HG03520 (cell line): ENCODE data around the gene ZNF292.
"Not testable (repeated sequence)": the region's sequence is repeated elsewhere in the genome, so short reads cannot be mapped to it uniquely, and the experiment has no call there.

Experiments used
- ATAC-seq: cut with Tn5 transposase; IDR thresholded peaks from one replicate; pipeline ENCODE4 v1.9.1; 2021; ENCODE audit warnings: mild to moderate bottlenecking, moderate library complexity; ENCODE audit not compliant: unreplicated experiment

The ZNF292 gene

GRCh38 chr6:87264481-87264880, 109.1 kb downstream of the ZNF292 start:
- no peak for ATAC-seq

GRCh38 chr6:87274660-87275274, 119.4 kb downstream of the ZNF292 start:
- no peak for ATAC-seq

- ATAC-seq, result no peak
Measured at GRCh38 chr6:87276624-87277023, 121.3 kb downstream of the ZNF292 start.

DNA sequence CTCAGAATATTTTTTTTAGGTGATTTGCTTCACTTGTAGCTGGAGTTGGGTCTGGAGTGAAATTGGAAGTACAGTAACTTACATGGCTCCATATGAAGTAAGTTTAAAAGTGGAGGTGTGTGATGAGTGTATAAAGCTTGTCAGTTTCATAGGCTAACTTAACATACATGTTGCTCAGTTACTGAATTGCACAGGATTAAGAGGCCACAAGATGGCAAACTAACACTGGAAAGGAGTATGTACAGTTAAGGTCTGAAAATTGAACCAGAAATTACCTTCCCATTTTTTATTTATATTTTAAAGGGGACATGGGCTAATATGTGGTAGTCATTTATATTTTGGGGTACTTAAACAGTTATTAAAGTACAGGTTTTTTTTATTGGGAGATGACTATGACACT, 121.8 kb downstream of the ZNF292 start:
- ATAC-seq, result no peak

GRCh38 chr6:87279196-87279595, 123.8 kb downstream of the ZNF292 start:
- ATAC-seq, result no peak

DNA sequence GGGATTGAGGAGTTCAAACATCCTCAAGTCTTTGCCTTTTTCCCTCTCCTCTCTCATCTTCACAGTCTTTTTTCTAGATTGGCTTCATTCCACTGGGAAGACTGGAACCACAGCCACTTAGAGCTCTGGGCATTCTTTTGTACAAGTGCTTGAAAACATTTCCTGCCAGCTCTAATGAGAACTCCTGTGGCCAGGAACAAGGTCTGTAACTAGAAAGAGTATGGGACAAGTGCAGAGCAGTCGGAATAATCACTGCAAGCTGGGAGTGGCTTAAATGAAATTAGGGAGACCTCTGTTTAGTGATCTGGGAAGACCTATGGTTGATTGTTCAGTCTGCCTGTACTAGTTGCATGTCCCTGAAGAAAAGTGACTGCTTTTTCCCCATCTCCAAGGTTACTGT, 126.1 kb downstream of the ZNF292 start:
- no peak for ATAC-seq

DNA sequence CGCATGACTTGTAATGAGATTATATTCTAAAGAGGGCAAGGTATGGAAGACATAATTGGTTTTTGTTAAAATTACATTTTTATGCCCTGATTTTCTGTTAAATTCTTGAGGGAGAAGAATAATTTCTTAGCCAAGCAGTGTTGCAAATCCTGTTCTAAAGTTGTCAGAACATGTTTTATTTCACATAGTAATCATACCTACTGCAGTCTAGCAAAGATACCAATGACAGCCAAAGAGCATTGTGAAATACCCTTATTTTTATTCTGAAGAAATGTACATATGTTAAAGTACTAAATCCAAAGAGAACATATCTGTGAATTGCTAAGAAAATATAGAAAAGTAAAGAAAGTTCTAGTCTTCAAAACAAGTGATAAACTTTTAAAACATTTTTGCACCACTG, 127.4 kb downstream of the ZNF292 start:
- ATAC-seq, result no peak

- ATAC-seq, result no peak
Measured at GRCh38 chr6:87283461-87283860, 128.1 kb downstream of the ZNF292 start.

GRCh38 chr6:87287251-87287650, 131.9 kb downstream of the ZNF292 start:
- no peak for ATAC-seq

GRCh38 chr6:87289571-87289970, 134.2 kb downstream of the ZNF292 start:
- ATAC-seq, result no peak

DNA sequence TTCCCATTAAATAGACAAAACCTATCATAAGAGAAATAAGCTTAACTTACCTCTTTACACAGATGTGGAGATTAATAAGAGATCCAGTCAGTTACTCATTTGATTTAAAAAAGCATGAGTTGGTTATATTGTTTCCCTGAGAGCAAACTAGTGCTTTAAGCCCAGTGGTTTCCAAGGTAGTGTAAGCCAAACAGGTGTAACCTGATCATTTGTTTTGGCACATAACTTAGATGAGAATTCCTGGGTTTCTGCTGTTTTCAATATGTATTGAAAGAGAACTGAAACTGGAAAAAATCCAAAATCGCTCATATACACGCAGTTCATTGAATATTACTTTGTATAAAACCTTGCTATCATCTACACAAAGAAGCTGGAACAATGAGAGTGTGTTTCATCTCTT, 136.5 kb downstream of the ZNF292 start:
- ATAC-seq, result no peak

DNA sequence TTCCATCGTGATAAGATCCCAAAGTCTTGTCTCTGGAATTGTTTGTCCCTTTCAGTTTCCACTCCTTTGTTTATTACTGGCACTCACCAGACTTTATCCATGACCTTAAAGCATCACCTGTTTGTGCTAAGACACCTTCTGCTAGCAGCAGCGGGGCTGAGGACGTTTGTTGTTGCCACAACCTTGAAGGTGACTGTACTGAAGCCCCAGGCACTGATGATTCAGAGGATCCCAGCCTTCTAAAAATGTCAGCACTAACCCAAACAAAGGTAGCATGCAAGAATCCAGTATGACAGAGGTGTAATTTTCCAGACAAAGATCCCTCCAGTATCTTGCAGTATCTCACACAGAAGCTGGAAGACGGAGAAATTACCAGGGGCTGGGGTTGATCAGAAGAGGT, 138.2 kb downstream of the ZNF292 start:
- ATAC-seq, result no peak

GRCh38 chr6:87297119-87297518, 141.8 kb downstream of the ZNF292 start:
- no peak for ATAC-seq

DNA sequence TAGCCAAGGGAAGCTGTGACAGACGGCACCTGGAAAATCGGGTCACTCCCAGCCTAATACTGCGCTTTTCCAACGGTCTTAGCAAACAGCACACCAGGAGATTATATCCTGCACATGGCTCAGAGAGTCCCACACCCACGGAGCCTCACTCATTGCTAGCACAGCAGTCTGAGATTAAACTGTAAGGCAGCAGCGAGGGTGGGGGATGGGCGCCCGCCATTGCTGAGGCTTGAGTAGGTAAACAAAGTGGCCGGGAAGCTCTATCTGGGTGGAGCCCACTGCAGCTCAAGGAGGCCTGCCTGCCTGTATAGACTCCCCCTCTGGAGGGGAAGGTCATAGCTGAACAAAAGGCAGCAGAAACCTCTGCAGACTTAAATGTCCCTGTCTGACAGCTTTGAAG, 145.9 kb downstream of the ZNF292 start:
- ATAC-seq, result not testable (repeated sequence)

DNA sequence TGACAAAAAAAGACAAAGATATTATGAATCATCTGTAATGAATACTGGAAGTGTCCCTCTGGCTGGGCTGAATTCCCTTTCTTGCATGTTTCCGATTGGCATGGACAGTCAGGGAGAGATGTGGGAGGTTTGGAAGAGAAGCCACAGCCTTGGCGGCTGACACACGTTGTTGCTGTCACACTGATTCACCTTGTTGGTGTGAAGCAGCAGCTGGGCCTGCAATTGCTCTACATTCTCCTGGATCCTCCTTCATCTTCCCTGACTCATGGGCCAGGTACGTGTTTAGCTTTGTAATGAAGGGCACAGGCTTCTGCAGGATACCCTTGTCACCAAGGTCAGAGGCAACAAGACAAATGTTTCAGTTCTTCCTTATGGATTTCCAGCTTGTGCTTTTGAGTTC, 153.6 kb downstream of the ZNF292 start:
- no peak for ATAC-seq

- ATAC-seq, result no peak
Measured at GRCh38 chr6:87312860-87313259, 157.5 kb downstream of the ZNF292 start.
